Right lung (tissue), 5 donors: Measurements from ENCODE around the gene NUP214. TPM values are rescaled to one million over a fixed set of nuclear protein-coding genes. Genes with fewer than 3 reads are reported as not detected.
"Not testable (repeated sequence)": the region's sequence is repeated elsewhere in the genome, so short reads cannot be mapped to it uniquely, and the experiment has no call there.

ENCODE experiments used
- DNase-seq, 2 donors: peaks; one replicate each; pipeline ENCODE4 v3.0.0-alpha.2; 2013
- polyA plus RNA-seq, 5 donors: library from polyadenylated mRNA; unstranded; fragments of 120-200 nt; gene quantifications; one replicate each; pipeline versions ENCODE4 v1.2.1 to v1.2.3, GENCODE V29; 2013; ENCODE audit warnings: inconsistent platforms in 1 of 5, low replicate concordance in 1 of 5; ENCODE audit not compliant: insufficient read length in 5 of 5, insufficient read depth in 1 of 5

The NUP214 gene
- polyA plus RNA-seq, 5 donors: 34.3 to 48.9 (median 42.1) TPM

- no peak for DNase-seq
Observed at GRCh38 chr9:131095666-131096268, 29.6 kb upstream of the NUP214 start.

GRCh38 chr9:131096269-131097125, 28.9 kb upstream of the NUP214 start, which contains the start of gene AIF1L:
Gene AIF1L, plus strand, starts transcription at chr9:131096531. Its CDS starts 99 bp downstream, at chr9:131096630.
- peak; percentile 39 to 43 for DNase-seq

DNA sequence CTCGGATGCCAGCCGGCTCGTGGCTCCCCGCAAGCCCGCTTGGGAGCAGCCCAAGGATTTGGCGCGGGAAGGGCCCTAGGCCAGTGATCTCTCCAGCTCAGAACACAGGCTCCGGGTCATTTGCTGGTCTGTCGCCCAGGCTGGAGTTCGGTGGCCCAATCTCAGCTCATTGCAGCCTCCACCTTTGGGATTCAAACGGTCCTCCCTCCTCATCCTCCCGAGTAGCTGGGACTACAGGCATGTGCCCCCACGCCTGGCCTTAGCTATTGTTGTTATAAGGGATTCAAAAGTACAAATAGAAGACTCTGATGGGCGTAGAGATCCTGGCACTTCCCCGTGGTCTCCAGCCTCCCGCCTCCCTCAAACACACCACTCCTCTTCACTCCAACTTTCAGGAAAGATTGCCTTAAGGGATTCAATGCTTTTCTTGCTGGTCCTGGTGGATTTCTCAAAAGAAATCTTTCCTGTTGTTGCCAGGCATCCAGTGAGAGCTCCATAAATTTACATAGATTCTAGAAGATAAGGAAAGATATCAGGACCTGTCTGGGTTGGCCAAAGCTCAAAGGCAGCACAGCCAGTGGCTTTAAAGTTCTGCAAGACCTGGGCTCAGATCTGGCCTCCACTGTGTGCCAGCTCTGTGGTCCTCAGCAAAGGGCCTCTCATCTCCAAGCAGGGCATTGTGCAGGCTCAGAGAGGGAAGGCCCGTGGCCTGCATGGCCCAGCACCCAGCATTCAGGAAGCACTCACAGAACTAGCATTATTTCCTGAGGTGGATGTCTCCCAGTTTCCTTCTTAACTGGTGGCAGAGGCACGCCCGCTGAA, 28.0 kb upstream of the NUP214 start:
- DNase-seq: no peak

- DNase-seq: no peak
Observed at GRCh38 chr9:131097948-131098278, 27.5 kb upstream of the NUP214 start.

DNA sequence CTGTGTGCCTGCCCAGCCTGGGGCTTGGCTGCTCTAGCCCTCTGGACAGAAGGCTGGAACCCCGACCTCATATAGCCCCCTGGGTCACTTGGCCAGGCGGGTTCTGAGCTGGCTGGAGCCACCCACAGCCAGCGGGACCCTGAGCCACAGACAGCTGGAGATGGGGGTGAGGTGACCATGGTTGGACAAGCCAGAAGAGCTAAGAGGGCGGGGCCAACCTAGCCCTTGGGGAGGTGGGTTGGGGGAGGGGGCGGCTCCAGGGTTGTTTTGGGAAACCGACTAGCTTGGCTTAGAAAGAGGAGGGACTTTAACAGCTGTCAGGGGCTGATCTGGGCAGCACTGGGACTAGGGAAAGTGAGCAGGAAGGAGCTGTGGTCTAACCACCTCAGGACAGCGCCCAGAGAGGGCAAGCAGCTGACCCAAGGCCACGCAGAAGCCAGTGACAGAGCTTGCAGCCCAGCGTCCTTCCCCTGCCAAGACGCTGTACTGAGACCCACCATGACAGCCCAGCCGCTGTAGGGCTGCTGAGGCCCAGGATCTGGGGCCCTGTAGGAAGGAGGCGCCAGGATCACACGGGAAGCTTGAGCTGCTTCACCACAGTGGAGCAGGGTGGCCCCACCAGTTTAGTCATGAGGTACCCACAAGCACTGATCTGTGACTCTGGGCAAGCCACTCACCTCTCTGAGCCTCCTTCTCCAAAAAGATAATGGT, 26.8 kb upstream of the NUP214 start:
- DNase-seq: no peak

GRCh38 chr9:131099102-131099606, 26.2 kb upstream of the NUP214 start:
- no peak for DNase-seq

DNA sequence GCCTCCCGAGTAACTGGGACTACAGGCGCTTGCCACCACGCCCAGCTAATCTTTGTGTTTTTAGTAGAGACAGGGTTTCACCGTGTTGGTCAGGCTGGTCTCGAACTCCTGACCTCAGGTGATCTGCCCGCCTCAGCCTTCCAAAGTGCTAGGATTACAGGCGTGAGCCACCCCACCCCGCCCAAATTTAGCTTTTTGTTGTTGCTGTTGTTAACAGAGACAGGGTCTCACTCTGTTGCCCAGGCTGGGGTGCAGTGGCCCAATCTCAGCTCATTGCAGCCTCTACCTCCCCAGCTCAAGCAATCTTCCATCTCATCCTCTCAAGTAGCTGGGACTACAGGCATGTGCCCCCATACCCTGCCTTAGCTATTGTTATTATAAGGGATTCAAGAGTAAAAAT, 25.5 kb upstream of the NUP214 start:
- DNase-seq: not testable (repeated sequence)

GRCh38 chr9:131100445-131100844, 24.9 kb upstream of the NUP214 start:
- DNase-seq: no peak

GRCh38 chr9:131101207-131101964, 24.0 kb upstream of the NUP214 start:
- DNase-seq: no peak

DNA sequence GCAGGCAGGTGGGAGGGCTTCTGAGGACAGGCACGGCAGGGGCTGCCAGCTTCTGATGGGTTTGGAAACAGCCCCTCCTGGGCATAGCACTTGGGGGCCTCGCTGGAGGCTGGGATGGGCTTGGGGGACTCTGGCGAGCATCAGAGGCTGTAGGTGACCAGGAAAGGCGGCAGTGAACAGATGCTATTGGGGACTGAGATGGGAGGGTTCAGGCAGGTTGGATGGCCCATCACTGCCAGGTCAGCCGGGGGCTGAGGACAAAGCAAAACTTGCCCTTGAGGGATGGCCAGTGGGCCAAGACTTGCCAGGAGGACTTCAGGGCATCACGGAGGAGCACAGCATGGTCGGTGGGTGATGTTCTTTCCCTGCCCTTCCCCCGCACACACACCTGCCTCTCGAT, 22.4 kb upstream of the NUP214 start:
- DNase-seq: no peak

- no peak for DNase-seq
Observed at GRCh38 chr9:131103535-131103934, 21.9 kb upstream of the NUP214 start.

GRCh38 chr9:131104016-131104740, 21.2 kb upstream of the NUP214 start:
- no peak for DNase-seq

DNA sequence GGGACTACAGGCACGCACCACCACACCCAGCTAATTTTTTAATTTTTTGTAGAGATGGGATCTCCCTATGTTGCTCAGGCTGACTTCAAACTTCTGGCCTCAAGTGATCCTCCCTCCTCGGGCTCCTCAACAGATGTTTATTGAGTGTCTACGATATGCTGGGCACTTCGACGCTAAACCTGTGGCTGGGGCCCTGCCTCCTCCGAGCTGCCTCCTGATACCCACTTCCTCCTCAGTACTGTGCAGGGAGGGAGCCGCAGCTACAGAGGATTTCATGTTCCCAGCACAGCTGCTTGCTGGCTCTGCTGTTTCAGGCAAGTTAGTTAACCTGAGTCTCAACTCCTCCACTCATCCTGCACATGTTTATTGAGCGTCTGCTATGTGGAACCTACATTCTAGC, 19.4 kb upstream of the NUP214 start:
- no peak for DNase-seq

- no peak for DNase-seq
Observed at GRCh38 chr9:131107760-131108159, 17.6 kb upstream of the NUP214 start.

DNA sequence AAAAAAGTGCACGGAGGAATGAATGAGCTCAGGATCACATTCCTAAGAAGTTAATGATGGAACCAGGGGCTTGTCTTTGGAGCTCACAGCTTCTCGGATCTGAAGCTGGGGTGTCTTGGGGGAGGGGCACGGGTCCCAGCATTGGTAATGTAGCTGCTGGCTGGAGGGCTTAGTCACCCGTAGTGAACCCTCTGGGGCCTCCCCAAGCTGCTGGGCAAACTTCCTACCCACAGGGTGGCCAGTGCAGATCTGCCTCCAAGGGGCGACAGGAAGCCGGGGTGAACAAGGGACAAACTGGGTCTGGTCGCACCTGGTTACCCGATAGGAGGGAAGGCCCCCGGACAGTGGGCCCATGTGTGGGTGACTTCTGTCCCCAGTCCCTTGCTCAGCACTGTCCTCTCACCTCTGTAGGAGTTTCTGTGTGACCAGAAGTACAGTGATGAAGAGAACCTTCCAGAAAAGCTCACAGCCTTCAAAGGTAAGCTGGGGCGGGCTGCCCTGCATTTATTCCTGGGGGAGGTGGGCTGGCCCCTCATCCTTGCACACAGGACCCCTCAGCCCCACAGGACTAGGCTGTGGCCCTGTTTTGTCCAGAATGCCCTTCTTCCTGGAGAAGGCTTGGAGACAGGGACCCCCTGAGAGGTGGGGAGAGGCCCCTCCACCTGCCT, 14.1 kb upstream of the NUP214 start:
- DNase-seq: no peak

DNA sequence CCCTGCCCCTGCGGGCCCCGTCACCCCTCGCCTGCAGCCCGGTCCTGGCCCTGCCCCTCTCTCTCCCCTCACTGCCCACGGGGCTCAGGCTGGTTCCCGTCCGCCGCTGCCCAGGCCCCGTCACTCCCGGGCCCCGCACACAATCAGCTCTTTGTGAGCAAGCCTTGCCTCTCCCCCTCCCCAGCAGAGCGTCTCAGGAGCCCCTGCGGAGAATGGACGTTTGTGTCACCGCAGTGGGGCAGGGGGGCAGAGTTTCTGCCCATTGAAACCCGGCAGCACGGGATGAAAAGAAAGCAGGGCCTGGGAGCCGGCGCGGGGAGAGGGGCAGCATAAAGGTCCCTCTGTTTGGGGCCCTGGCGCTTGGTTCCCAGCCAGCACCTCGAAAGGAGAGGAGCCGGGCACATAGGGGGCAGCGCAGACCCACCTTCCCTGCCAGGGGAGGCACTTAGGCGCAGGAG, 13.5 kb upstream of the NUP214 start:
- no peak for DNase-seq

GRCh38 chr9:131112374-131113154, 12.8 kb upstream of the NUP214 start:
- DNase-seq: no peak

GRCh38 chr9:131113655-131114054, 11.7 kb upstream of the NUP214 start:
- no peak for DNase-seq

DNA sequence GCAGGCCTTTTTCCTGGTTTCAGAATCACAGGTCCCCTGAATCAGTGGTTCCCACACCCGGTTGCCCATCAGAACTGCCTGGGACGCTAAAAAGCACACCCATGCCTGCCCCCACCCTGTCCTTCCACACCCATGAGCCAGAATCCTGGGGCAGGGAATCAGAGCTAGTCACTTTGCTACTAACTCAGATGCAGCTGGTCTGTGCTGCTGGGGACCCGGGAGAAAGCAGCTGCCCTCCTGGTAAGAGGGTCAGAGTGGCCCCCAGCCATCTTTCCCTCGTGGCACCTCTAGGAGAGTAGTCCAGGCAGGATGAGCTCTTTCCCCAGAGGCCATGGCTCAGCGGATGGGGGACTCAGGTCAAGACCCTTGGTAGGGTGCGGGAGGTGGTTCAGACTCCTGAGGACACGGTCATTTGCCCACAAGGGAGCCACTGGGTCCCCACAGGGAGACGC, 11.3 kb upstream of the NUP214 start:
- DNase-seq: no peak
